SH-SY5Y (cell line): ENCODE data around the gene SURF1.

Source experiments
- GATA2 ChIP-seq: IDR thresholded peaks from 2 replicates; pipeline ENCODE4 v1.6.1; 2011; ENCODE audit warnings: mild to moderate bottlenecking, low read depth, low read length
- GATA3 ChIP-seq: IDR thresholded peaks from 2 replicates; pipeline ENCODE4 v1.6.1; 2011; ENCODE audit warnings: low read depth, mild to moderate bottlenecking, low read length, moderate library complexity

DNA sequence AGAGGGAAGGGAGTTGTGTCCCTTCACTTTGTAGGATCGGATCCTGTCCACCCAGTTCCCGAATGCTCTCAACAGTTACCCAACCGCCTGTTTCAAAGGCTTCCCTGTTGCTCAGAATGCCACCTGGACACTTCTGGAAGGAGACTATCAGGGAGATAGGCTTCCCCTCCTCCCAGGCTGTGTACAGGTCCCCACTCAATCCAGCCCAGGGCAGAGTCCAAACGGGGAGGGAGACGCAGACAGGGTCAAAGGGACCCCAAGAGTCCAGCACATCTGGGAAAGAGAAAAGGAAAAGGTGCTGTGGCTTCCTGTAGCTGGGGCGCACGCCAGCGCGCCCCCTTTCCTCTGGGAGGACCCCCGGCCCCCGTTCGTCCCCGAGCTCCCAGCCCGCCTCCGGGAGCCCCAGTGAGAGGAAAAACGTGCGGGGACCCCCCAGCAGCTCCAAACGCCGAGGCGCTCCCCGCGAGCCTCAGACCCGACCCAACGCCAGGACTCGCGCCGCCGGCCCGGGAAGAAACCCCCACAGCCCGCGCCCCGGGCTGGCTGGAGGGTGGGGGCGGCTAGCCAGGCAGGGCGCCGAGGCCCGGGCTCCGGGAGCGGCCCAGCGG, 18.9 kb upstream of the SURF1 start:
- no peak for TF ChIP-seq GATA2
- no peak for TF ChIP-seq GATA3
